RWPE2 (cell line): ENCODE measurements around the gene FAM124A.

Source experiments
- ATAC-seq: fragments of 200-7000 bp; cut with Tn5 transposase; 3 replicates; pipeline ENCODE4 v1.9.1; 2021; ENCODE audit warnings: low read depth
- DNase-seq: peaks from one replicate; pipeline ENCODE4 v3.0.0-alpha.2; 2020; ENCODE audit warnings: low spot score
- H3K27ac ChIP-seq: fragments of 450-650 bp; 2 replicates; pipeline ENCODE4 v1.5.1; 2017; ENCODE audit warnings: mild to moderate bottlenecking; ENCODE audit not compliant: poor library complexity, severe bottlenecking
- H3K27me3 ChIP-seq: fragments of 250-450 bp; sonication (Bioruptor Pico); 2 replicates; pipeline ENCODE4 v1.5.1; 2021; ENCODE audit warnings: mild to moderate bottlenecking, moderate library complexity; ENCODE audit not compliant: insufficient read depth, poor library complexity, severe bottlenecking
- H3K36me3 ChIP-seq: fragments of 250-450 bp; sonication (Bioruptor Pico); 2 replicates; pipeline ENCODE4 v1.5.1; 2020; ENCODE audit warnings: low read depth, mild to moderate bottlenecking, moderate library complexity
- H3K4me1 ChIP-seq: fragments of 250-450 bp; sonication (Bioruptor Pico); 2 replicates; pipeline ENCODE4 v1.5.1; 2021; ENCODE audit warnings: mild to moderate bottlenecking, moderate library complexity; ENCODE audit not compliant: insufficient read depth, poor library complexity, severe bottlenecking
- H3K4me3 ChIP-seq: fragments of 250-450 bp; sonication (Bioruptor Pico); 2 replicates; pipeline ENCODE4 v1.5.1; 2021; ENCODE audit warnings: mild to moderate bottlenecking, moderate library complexity; ENCODE audit not compliant: severe bottlenecking
- H3K9me3 ChIP-seq: fragments of 250-450 bp; sonication (Bioruptor Pico); 2 replicates; pipeline ENCODE4 v1.5.1; 2021; ENCODE audit warnings: mild to moderate bottlenecking, moderate library complexity; ENCODE audit not compliant: severe bottlenecking
- TF ChIP-seq, protein P1 (sequence below): fragments of 450-650 bp; IDR thresholded peaks from one replicate; pipeline ENCODE4 v1.5.1; 2017; ENCODE audit warnings: mild to moderate bottlenecking, moderate library complexity; ENCODE audit not compliant: poor library complexity, severe bottlenecking

FAM124A gene

DNA sequence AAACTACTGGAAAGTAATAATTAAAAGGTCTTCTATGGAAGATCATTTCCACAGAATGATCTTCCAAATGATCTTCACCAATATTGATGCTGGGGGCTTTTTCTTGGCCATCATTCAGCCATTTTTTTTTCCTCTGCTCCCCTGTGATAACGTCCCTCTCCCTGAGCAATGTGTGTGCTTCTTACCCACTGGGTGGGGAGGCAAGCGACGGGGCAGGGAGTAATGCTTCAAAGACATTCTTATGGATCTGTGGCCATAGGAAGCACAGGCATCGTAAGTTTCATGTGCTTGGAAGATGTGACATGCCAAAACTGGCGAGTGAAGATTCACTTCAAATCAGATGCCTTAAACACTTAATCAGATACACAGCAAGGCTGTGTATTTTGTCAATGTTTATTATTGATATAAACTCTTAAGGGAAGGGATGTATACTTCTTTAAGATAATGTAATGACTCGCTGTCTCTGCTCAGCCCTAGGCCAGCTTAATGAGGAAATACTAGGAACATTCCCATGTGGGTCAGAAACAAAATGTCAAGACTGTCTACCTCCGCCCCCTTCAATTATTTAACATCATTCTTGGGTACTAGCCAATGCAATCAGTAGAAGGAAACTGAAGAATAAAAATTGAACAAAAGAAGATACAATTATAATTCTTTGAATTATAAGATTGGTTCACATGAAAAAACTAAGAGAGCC is 83.2 kb downstream of the FAM124A start:
- no peak for ATAC-seq

DNA sequence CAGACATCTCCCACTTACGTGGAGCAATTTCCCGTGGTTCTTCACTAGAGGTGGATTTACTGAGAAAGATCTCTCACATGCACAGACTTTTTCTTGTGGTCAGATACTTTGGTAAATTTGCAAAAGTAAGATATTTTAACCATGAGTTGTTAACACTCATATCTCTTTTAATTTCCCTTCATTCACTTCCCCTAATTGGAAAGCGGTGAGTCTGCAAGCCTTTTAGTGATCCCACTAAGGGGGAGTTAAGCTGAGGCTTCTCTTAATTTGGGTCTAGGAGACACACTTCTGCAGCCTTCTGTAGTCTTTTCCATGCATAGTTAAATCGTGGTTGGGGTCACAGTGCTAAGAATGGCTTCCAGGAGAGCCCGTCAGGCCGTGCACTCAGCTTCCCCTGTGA is 86.6 kb downstream of the FAM124A start:
- DNase-seq (no peak), ATAC-seq (no peak)
- H3K4me1 ChIP-seq, result no peaks in the 10 kb centered on the region
- TF ChIP-seq, protein P1, sequence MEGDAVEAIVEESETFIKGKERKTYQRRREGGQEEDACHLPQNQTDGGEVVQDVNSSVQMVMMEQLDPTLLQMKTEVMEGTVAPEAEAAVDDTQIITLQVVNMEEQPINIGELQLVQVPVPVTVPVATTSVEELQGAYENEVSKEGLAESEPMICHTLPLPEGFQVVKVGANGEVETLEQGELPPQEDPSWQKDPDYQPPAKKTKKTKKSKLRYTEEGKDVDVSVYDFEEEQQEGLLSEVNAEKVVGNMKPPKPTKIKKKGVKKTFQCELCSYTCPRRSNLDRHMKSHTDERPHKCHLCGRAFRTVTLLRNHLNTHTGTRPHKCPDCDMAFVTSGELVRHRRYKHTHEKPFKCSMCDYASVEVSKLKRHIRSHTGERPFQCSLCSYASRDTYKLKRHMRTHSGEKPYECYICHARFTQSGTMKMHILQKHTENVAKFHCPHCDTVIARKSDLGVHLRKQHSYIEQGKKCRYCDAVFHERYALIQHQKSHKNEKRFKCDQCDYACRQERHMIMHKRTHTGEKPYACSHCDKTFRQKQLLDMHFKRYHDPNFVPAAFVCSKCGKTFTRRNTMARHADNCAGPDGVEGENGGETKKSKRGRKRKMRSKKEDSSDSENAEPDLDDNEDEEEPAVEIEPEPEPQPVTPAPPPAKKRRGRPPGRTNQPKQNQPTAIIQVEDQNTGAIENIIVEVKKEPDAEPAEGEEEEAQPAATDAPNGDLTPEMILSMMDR, result no peak
- H3K4me3 ChIP-seq, result no peak overlapping the region
- H3K27me3 ChIP-seq, result no peaks in the 10 kb centered on the region
- no peaks in the 10 kb centered on the region for H3K36me3 ChIP-seq
- no peaks in the 10 kb centered on the region for H3K9me3 ChIP-seq
- no peak overlapping the region for H3K27ac ChIP-seq

More for the DNA sequence above, 83.2 kb downstream of the FAM124A start:
- Histone ChIP-seq H3K4me3 (no peak overlapping the region), H3K27ac (no peak overlapping the region), H3K4me1 (no peaks in the 10 kb centered on the region), H3K27me3 (no peaks in the 10 kb centered on the region), H3K9me3 (no peaks in the 10 kb centered on the region), H3K36me3 (no peaks in the 10 kb centered on the region)
- DNase-seq, result no peak
- TF ChIP-seq, protein P1, result no peak

- ATAC-seq (no peak), DNase-seq (no peak)
- Histone ChIP-seq H3K4me1 (no peaks in the 10 kb centered on the region), H3K36me3 (no peaks in the 10 kb centered on the region), H3K27me3 (no peaks in the 10 kb centered on the region), H3K27ac (no peak overlapping the region), H3K4me3 (no peak overlapping the region), H3K9me3 (no peaks in the 10 kb centered on the region)
- TF ChIP-seq, protein P1, result no peak
These were observed 89.0 kb downstream of the FAM124A start for GRCh38 chr13:51311231-51311630.

DNA sequence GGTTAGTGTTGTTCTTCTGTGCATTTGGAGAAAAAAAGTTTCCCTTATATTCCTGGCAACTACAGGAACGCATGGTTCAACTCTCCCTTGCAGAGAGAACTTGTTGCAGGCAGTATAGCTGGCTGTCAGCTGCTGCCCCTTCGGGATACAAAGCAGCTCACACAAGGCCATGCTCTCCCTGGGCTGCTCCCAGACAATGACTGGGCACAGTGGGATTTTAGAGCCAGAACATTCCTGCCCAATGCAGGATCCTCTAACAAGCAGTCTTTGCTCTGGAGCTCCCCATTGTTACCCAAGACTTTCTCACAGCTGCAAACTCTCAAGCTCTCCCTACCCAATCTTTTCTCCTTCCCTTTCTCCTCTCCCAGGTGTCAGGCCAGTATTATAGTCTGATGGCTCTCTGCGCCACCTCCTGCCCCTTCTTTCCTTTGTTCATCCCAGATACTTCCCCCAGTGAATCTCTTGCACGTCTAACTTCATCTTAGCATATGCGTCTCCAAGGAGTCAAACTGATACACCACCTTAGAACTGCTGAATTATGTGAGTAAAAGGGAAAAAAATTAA is 89.8 kb downstream of the FAM124A start:
- no peaks in the 10 kb centered on the region for H3K27me3 ChIP-seq
- DNase-seq (no peak), ATAC-seq (no peak)
- no peak overlapping the region for H3K4me3 ChIP-seq
- H3K27ac ChIP-seq, result no peak overlapping the region
- H3K9me3 ChIP-seq, result no peaks in the 10 kb centered on the region
- TF ChIP-seq, protein P1, result no peak
- H3K4me1 ChIP-seq, result no peaks in the 10 kb centered on the region
- no peaks in the 10 kb centered on the region for H3K36me3 ChIP-seq

DNA sequence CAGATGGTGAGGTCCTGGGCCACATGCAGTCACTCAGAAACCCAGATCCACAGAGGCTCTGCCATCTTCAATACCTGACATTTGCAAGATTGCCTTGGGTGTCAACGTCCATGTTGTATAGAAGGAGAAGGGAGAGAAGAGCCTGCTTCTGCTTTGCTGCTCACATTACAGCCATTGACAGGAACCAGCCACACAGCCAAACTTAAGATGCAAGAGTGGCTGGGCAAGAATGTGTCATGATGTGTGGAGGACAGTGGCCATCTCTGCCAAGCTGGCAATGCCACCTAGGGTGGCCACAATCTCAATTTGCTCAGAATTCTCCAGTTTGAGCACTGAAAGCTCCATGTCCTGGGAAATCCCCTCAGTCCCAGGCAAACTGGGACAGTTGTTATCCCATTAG is 91.4 kb downstream of the FAM124A start:
- no peaks in the 10 kb centered on the region for H3K4me1 ChIP-seq
- no peaks in the 10 kb centered on the region for H3K36me3 ChIP-seq
- DNase-seq, result no peak
- TF ChIP-seq, protein P1, result no peak
- ATAC-seq, result no peak
- H3K27me3 ChIP-seq, result no peaks in the 10 kb centered on the region
- H3K27ac ChIP-seq, result no peak overlapping the region
- H3K9me3 ChIP-seq, result no peaks in the 10 kb centered on the region
- H3K4me3 ChIP-seq, result no peak overlapping the region
